ENCODE measurements around the gene POLD2. TPM values are rescaled to one million over a fixed set of nuclear protein-coding genes. Genes with fewer than 3 reads are reported as not detected.

The POLD2 gene
- total RNA-seq, 6 experiments from 2014 or later: 36.4 to 73.4 (median 57.3) TPM

DNA sequence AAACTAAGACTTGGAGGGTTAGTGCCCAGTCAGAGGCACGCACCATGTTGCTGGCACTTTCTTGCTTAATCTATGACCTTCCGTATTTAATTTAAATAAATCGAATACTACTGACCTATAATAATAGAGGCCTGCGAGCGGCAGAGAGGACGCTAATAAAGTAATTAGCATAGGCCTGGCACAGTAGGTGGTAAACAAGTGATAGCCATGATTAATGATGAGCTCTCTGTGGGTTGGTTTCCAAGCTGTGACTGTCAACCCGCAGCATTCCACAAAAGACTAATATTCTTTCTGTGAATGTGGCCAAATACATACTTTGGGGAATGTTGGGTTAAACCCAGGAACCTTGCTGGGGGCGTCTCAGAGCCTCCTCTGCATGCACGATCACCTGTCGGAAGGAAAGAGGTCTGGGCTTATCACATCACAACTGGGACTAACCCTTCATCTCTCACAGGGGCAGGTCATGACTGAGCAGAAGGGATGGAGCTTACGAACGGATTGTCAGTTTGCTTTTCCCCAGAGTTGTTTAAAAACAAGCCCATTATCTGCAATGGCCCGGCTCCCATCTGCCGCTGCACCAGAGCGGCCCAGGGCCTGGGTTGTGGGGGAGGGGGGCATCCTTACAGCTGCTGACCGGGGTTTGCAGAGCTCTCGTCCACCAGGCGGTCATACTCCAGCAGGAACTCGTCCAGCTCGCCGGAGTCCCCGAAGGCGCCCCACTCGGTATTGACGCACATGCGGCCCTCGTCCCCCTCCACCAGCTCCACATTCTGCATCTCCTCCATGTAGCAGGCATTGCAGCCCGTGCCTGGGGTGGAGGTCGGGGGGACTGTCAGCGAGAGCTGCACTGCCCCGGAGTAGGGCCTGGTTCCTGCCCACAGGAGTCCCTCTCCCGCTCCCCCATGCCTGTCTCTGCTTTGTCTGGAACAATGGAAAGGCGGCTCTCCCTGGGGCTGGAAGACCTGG lies 24.0 kb upstream of the POLD2 start:
- no peak overlapping the region for H3K4me3 ChIP-seq
- TF ChIP-seq POLR2A (IDR thresholded peaks at IDR 0.05): no peak
- TF ChIP-seq, protein P1, sequence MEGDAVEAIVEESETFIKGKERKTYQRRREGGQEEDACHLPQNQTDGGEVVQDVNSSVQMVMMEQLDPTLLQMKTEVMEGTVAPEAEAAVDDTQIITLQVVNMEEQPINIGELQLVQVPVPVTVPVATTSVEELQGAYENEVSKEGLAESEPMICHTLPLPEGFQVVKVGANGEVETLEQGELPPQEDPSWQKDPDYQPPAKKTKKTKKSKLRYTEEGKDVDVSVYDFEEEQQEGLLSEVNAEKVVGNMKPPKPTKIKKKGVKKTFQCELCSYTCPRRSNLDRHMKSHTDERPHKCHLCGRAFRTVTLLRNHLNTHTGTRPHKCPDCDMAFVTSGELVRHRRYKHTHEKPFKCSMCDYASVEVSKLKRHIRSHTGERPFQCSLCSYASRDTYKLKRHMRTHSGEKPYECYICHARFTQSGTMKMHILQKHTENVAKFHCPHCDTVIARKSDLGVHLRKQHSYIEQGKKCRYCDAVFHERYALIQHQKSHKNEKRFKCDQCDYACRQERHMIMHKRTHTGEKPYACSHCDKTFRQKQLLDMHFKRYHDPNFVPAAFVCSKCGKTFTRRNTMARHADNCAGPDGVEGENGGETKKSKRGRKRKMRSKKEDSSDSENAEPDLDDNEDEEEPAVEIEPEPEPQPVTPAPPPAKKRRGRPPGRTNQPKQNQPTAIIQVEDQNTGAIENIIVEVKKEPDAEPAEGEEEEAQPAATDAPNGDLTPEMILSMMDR (IDR thresholded peaks at IDR 0.05): no peak
- DNase-seq: peak in 1 of 3 donors; percentile 37
- 81% methylated on average over 9 of the region's 33 CpGs for WGBS (ENCODE audit: insufficient coverage, low coverage, low lambda C conversion rate, missing lambda C conversion rate)
- H3K27ac ChIP-seq: no peak overlapping the region
- H3K36me3 ChIP-seq: no peaks in the 10 kb centered on the region
- intact Hi-C loops (cut with DNase I): no loop called here
- no peak for ATAC-seq
- no peaks in the 10 kb centered on the region for H3K4me1 ChIP-seq
- no peaks in the 10 kb centered on the region for H3K9me3 ChIP-seq
- no peaks in the 10 kb centered on the region for H3K27me3 ChIP-seq

DNA sequence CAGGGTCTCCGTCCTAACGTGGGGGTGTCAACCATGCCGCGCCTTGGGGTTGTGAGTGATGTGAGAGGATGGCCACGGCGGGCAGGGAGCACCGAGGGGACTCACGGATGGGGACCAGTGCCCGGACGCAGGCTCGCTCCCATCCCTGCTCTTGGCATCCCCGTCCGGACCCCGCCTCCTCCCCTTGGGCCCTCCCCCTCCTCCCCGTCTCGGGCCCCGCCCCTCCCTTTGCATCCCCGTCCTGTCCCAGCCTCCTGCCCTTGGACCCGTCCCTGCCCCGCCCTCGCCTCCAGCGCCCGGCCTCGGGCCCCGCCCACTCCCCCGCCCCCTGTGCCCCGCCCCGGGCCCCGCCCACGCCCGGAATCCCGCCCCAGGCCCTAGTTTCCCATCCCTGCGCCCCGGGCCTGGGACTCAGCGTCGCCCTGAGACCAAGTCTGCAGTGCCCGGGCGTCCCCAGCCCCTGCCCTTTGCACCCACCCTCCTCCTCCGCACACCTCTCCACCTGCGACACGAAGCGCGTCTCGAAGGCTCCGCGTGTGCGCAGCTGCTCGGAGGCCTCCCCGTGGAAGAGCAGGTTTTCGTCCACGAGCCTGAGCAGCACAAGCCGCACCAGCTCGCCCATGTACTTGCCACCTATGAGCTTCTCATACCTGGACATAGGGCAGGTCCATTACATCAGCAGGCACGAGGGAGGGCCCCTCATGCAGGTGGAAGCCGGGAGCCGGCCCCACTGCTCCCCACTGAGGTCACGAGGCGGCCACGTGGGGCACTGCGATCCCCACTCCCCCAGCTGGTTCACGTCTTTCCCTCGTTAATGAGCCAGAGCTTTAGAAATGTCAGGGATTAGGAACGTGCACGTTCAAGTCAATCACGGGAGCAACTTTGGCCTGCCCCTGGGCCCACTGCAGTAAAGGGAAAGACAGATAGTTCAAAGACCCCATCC lies 22.9 kb upstream of the POLD2 start:
- Histone ChIP-seq H3K27me3 (no peaks in the 10 kb centered on the region), H3K4me1 (no peaks in the 10 kb centered on the region), H3K36me3 (no peaks in the 10 kb centered on the region), H3K27ac (no peak overlapping the region), H3K9me3 (no peaks in the 10 kb centered on the region), H3K4me3 (peak overlapping the region in 1 of 3 donors; percentile 2)
- WGBS (ENCODE audit: insufficient coverage, low coverage, low lambda C conversion rate, missing lambda C conversion rate): 25% methylated on average over 15 of the region's 65 CpGs
- TF ChIP-seq, protein P1 (IDR thresholded peaks at IDR 0.05): no peak
- TF ChIP-seq POLR2A (IDR thresholded peaks at IDR 0.05): no peak
- ATAC-seq (peak; percentile 63 to 84 (median 74)), DNase-seq (peak in 2 of 3 donors; percentile 57 to 65)
- intact Hi-C loops (cut with DNase I): no loop called here

DNA sequence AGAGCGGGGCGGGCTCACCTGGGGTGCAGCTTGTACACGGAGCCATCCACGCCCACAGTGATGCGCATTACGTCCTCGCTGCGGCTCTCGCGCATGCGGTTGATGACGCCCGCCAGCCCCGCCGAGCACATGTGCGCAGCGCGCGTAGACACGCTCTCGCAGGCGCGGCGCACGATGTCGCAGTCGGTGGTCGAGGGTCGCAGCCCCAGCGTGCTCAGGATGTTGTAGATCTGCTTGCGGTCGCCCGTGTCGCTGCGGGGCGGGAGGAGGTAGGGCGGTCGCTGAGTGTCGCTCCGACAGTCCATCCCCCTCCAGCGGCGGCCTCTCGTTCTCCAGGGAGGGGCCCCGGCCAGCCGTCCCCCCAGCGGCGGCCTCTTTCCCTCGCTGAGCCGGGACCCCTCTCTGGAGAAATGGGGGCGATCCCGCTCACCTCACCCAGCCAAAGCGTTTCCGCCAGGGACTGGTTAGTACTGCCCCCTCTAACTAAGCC lies 22.2 kb upstream of the POLD2 start:
- Histone ChIP-seq H3K27ac (no peak overlapping the region), H3K4me3 (peak overlapping the region in 1 of 3 donors; percentile 2), H3K4me1 (no peaks in the 10 kb centered on the region), H3K9me3 (no peaks in the 10 kb centered on the region), H3K36me3 (no peaks in the 10 kb centered on the region), H3K27me3 (no peaks in the 10 kb centered on the region)
- TF ChIP-seq, protein P1 (IDR thresholded peaks at IDR 0.05): no peak
- no peak for TF ChIP-seq POLR2A (IDR thresholded peaks at IDR 0.05)
- ATAC-seq: no peak
- DNase-seq: peak in 1 of 3 donors; percentile 40
- 64% methylated on average over 18 of the region's 53 CpGs for WGBS (ENCODE audit: insufficient coverage, low coverage, low lambda C conversion rate, missing lambda C conversion rate)
- intact Hi-C loops (cut with DNase I): no loop called here

DNA sequence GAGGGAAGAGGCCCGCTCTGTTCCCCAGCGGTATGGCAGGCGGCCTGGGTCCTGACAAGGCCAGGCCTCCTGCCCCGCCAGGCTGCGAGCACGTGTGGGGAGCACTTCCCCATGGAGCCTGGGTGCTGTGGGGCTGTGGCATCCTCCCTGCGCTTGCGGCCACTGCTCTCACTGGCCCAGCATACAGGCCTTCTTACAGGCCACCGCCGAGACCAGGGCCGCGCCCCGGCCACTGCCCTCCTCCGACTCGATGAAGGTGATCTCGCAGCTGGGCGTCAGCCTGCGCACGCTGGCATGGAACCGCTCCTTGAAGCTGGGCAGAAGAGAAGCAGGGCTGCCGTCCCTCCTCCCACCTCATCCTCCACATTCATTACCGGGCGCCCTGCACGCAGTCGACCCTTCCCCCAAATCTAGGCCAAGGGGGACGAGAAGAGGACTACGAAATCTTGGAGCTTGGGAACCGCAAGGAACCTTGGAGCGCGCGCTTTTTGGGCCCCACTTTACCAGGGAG lies 21.7 kb upstream of the POLD2 start:
- intact Hi-C loops (cut with DNase I): no loop called here
- no peaks in the 10 kb centered on the region for H3K36me3 ChIP-seq
- DNase-seq (peak in 1 of 3 donors; percentile 39), ATAC-seq (no peak)
- H3K9me3 ChIP-seq: no peaks in the 10 kb centered on the region
- no peaks in the 10 kb centered on the region for H3K4me1 ChIP-seq
- 63% methylated on average over 3 of the region's 31 CpGs for WGBS (ENCODE audit: insufficient coverage, low coverage, low lambda C conversion rate, missing lambda C conversion rate)
- TF ChIP-seq POLR2A (IDR thresholded peaks at IDR 0.05): no peak
- TF ChIP-seq, protein P1 (IDR thresholded peaks at IDR 0.05): no peak
- no peak overlapping the region for H3K4me3 ChIP-seq
- no peaks in the 10 kb centered on the region for H3K27me3 ChIP-seq
- H3K27ac ChIP-seq: no peak overlapping the region
